ENCODE results near the gene C6orf136.

DNA sequence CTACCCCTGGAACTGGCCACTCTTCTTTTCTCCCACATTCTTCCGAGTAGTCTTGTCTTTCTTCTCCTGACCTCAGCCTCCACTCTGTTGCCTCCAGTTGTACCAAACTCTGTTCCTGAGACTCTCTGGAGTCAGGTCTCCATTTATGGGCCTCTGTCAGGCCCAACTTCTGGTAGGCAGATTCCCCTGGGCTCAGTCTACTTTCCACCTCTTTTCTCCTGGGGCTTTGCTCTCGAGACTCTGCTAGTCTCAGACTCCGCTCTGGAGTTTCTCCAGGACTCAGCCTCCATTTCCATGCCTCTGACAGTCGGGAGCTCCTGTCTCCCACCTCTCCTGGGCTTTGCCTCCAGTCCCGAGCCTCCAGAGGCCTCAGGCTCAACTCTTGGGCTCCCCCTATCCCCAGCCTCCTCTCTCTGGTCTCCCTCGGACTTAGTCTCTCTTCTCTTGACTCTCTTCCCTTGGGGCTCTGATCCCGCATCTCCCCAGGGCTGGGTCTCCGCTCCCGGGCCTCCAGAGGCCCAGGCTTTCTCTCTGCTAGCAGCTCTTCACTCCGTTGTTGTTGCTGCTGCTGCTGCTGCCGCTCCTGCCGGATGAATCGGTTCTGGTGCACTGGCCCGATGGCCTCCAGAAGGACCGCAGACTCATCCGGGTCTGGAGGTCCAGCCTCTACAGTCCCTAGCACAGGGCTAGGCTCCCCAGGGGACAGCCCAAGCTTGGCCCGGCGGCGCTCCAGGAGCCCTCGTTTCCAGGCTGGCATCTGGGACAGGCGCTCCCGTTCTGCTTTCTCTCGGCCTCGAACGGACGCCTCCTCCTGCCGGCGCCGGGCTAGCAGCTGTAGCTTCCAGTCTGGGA, 38.5 kb downstream of the C6orf136 start:
- TF ChIP-seq CTCF (IDR thresholded peaks at IDR 0.05 in 4 of 5, conservative IDR thresholded peaks at IDR 0.05 in 1 of 5) (no peak), POLR2A (IDR thresholded peaks at IDR 0.05) (no peak)

Measured in gastrocnemius medialis (tissue), 4 donors.